ENCODE measurements around the gene ZC3HAV1L. TPM values are rescaled to one million over a fixed set of nuclear protein-coding genes. Genes with fewer than 3 reads are reported as not detected.

The ZC3HAV1L gene
- total and polyA plus RNA-seq, 2 of the 8 experiments (the other 6 are each of a cell fraction or from before 2014, with no cell fraction given): 5.2 to 7.0 TPM

- Histone ChIP-seq H4K8ac (ENCODE audit: extremely low read depth, insufficient read depth, low read length) (no peak overlapping the region), H3K4ac (replicated peaks; ENCODE audit: insufficient read length, low read depth, low read length) (no peak overlapping the region), H2BK5ac (ENCODE audit: low read depth, low read length) (no peak overlapping the region), H3K79me2 (ENCODE audit: control insufficient read depth in 1 of 2, insufficient read depth in 2 of 2, low read length in 2 of 2) (no peaks in the 10 kb centered on the region), H3K9me3 (ENCODE audit: insufficient read depth in 2 of 2, low read depth in 1 of 2, low read length in 1 of 2) (no peaks in the 10 kb centered on the region), H3K27me3 (replicated peaks in 1 of 4; ENCODE audit: control insufficient read depth in 3 of 4, extremely low read depth in 1 of 4, insufficient read depth in 3 of 4, low read length in 3 of 4) (no peaks in the 10 kb centered on the region), H3K4me3 (ENCODE audit: extremely low read depth in 1 of 4, insufficient read depth in 2 of 4, low read depth in 3 of 4, low read length in 4 of 4) (no peak overlapping the region), H3K18ac (ENCODE audit: extremely low read depth, low read length) (no peak overlapping the region), H3K56ac (replicated peaks; ENCODE audit: insufficient read length, low read depth, low read length) (no peak overlapping the region), H3K27ac (ENCODE audit: low read depth, low read length) (no peak overlapping the region), H3K79me1 (ENCODE audit: low read depth, low read length) (no peaks in the 10 kb centered on the region), H4K5ac (ENCODE audit: insufficient read length, low read depth, low read length) (no peak overlapping the region), H3K9ac (replicated peaks in 1 of 4; ENCODE audit: extremely low read depth in 1 of 4, low read depth in 3 of 4, low read length in 3 of 4) (no peak overlapping the region), H3K4me1 (replicated peaks in 1 of 4; ENCODE audit: control insufficient read depth in 3 of 4, insufficient read depth in 4 of 4, low read length in 3 of 4) (no peaks in the 10 kb centered on the region), H3K14ac (ENCODE audit: insufficient read length) (no peak overlapping the region), H2BK15ac (ENCODE audit: low read length) (no peak overlapping the region), H2BK20ac (ENCODE audit: low read length) (no peak overlapping the region), H2AFZ (ENCODE audit: low read length) (no peak overlapping the region), H3K23ac (ENCODE audit: insufficient read length) (no peak overlapping the region), H2AK5ac (ENCODE audit: low read depth, low read length) (no peak overlapping the region), H4K91ac (replicated peaks; ENCODE audit: insufficient read length, low read length) (no peak overlapping the region), H3K36me3 (ENCODE audit: control insufficient read depth in 2 of 4, insufficient read depth in 4 of 4, low read length in 3 of 4) (peaks cover 0 to 19% (median 5%) of the 10 kb centered on the region in 4 experiments; a peak in 6 of 8 replicates), H4K20me1 (replicated peaks in 1 of 2; ENCODE audit: control insufficient read depth in 1 of 2, insufficient read depth in 2 of 2, low read length in 2 of 2) (no peaks in the 10 kb centered on the region), H3K4me2 (ENCODE audit: insufficient read depth in 1 of 2, low read depth in 2 of 2, low read length in 2 of 2) (no peak overlapping the region), H3K23me2 (ENCODE audit: low read depth, low read length) (no peaks in the 10 kb centered on the region), H2BK120ac (replicated peaks; ENCODE audit: low read depth, low read length) (no peak overlapping the region), H2BK12ac (ENCODE audit: low read depth, low read length) (no peak overlapping the region)
- ChIA-PET CTCF (ENCODE audit: partially characterized antibody) (interaction anchor here (0.7 kb wide), 1 partner anchor 78 kb away, joined by 3 read pairs; no protein-coding TSS in a partner anchor), POLR2A (ENCODE audit: partially characterized antibody) (interaction anchor here (1.3 kb wide), 1 partner anchor 13 kb away, joined by 4 read pairs; no protein-coding TSS in a partner anchor)
- 96% methylated on average over 1 of the region's 1 CpG; no CpG with 5 or more reads in 1 of the 2 experiments for WGBS, 2 experiments (ENCODE audit: extremely low coverage in 1 of 2, insufficient coverage in 1 of 2, insufficient read length in 1 of 2, insufficient replicate concordance in 2 of 2, low coverage in 1 of 2, low lambda C conversion rate in 2 of 2, missing lambda C conversion rate in 1 of 2)
- FAIRE-seq: no peak
- no peak for TF ChIP-seq TEAD4 (IDR thresholded peaks at IDR 0.05; ENCODE audit: low read depth, low read length)
- no peak for TF ChIP-seq ZNF274 (IDR thresholded peaks at IDR 0.05; ENCODE audit: borderline replicate concordance, extremely low read depth, low read length)
- no peak for TF ChIP-seq SP1 (IDR thresholded peaks at IDR 0.05; ENCODE audit: low read depth, low read length)
- no peak for TF ChIP-seq ASH2L (IDR thresholded peaks at IDR 0.05; ENCODE audit: low read length)
- TF ChIP-seq SIN3A (conservative IDR thresholded peaks at IDR 0.05 in 1 of 2, IDR thresholded peaks at IDR 0.05 in 1 of 2; ENCODE audit: low read depth in 1 of 2, low read length in 2 of 2): no peak
- no peak for DNase-seq (ENCODE audit: low read depth in 1 of 2, low spot score in 2 of 2)
These were observed 19.8 kb upstream of the ZC3HAV1L start for GRCh38 chr7:139055674-139056073.
